H4 (cell line): Measurements from ENCODE around the gene GNA12. TPM values are rescaled to one million over a fixed set of nuclear protein-coding genes. Genes with fewer than 3 reads are reported as not detected.

Source experiments
- DNase-seq: peaks from one replicate; pipeline ENCODE4 v3.0.0-alpha.2; 2015; ENCODE audit warnings: low spot score
- total RNA-seq: library from RNA; depleted of rRNA; stranded (reverse); fragments of >200 nt; shearing (Covaris generic); gene quantifications from 2 replicates; pipeline ENCODE4 v1.2.3, GENCODE V29; 2014

Gene GNA12
- total RNA-seq, 1 experiment from 2014 or later, result 24.4 TPM

DNA sequence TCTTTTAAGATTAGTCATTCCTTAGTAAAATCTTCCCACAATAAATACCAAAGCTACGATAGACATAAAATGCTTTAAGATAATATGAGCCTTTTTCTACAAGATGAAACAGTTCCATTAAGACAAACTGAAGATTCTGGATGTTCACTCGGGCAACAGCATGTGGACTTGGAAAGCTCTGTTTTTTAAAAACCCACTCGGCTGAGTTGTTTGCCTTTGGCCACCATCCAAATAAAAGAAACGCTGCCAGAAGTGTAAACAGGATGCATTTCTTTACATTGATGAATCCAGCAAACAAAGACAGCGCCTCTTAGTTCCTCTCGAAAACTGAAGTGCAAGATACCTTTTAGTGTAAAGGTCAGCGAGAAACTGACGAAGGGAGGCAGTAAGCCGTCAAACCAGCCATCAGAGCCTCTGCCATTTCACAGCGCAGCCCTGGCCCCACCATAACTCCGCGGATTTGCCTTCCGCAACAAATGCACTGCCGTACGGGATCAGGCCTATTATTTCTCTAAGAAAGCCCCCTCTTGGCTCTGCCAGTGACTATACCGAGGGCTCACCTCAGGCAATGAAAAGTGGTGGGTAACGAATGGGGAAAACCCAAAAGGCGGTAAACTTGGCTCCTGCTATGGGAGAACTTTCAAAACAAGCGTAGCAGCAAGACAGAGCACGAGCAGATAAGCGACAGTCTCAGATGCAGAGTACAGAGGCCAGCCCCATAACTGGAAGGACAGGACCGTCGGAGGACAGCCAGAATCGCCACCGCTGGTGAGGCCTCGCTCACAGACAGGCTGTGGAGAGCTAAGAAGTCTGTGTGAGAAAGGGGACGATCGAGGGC is 41.4 kb downstream of the GNA12 start:
- peak; percentile 69 for DNase-seq

GRCh38 chr7:2802101-2802500 is 42.0 kb downstream of the GNA12 start:
- no peak for DNase-seq

GRCh38 chr7:2800931-2801688 is 43.0 kb downstream of the GNA12 start:
- peak; percentile 86 for DNase-seq

DNA sequence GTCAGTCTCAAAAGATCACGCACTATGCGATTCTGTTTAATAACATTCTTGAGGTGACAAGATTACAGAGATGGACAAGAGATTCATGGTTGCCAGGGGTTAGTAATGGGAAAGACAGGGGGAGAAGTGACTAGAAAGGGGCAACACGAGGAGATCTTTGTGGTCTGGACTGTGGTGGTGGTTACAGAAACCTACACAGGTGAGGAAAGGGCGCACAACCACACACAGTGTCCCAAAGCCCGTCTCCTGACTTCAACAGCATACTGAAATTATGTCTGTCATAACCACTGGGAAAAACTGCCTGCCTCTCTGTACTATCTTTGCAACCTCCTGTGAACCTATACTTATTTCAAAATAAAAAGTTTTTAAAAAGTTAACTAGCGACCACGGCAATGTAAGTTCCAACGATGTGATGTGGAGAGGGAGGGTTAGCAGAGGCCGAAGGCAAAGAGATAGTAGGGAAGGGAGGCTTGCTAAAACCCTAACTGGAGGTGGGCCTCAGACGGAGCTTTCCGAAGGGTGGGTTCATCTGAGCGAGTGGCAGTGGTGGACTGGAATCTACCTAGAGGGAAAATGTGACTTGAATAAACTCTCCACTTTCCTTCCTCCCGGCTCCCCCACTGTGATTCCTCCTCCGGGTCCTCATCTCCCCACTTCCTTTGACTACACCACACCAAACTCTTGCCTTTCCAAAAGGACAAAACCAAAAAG is 43.7 kb downstream of the GNA12 start:
- DNase-seq, result no peak

- no peak for DNase-seq
These were observed 44.9 kb downstream of the GNA12 start for GRCh38 chr7:2799253-2799652.

- no peak for DNase-seq
These were observed 45.4 kb downstream of the GNA12 start for GRCh38 chr7:2798669-2799068.

DNA sequence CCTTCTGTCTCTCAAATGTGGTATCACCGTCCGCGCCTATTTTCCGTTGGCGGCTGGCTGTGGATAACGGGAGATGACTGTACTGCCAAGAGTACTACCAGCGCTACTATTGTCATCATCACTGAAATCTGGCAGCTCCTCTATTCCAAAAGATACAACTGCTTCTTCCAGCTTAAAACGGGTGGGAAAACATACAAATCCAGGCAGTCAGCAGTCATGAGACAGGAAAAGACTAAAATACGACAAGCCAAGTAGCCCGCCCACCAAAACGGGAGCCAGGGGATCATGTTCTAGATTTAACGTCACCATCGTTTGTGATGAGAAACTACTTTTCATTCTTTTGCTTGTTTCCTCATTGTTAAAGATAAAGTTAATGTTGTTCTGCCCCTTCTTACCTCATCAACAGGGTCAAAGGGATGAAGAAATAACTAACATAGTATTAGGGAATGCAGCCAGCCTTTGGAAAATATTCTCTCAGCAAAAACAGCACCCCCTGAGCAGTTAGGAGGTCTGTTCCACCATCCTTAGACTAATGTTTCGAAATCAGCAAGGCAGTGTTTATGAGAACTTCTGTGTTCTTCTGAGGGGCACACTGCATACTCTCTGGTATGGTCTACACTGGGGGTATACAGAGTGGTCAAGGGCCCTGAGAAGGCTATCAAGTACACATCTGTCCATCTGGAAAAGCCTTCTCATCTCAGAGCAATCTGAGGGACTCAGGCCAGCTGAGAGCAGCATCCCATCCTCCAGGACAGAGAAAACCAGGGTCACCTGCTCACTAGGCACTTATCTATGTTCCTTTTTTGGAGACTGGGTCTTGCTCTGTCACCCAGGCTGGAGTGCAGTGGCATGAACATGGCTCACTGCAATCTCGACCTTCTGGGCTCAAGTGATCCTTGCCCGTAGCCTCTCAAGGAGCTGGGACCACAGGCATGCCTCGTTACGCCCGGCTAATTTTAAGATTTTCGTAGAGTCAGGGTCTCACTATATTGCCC is 47.5 kb downstream of the GNA12 start:
- no peak for DNase-seq

GRCh38 chr7:2795906-2796305 is 48.2 kb downstream of the GNA12 start:
- no peak for DNase-seq

DNA sequence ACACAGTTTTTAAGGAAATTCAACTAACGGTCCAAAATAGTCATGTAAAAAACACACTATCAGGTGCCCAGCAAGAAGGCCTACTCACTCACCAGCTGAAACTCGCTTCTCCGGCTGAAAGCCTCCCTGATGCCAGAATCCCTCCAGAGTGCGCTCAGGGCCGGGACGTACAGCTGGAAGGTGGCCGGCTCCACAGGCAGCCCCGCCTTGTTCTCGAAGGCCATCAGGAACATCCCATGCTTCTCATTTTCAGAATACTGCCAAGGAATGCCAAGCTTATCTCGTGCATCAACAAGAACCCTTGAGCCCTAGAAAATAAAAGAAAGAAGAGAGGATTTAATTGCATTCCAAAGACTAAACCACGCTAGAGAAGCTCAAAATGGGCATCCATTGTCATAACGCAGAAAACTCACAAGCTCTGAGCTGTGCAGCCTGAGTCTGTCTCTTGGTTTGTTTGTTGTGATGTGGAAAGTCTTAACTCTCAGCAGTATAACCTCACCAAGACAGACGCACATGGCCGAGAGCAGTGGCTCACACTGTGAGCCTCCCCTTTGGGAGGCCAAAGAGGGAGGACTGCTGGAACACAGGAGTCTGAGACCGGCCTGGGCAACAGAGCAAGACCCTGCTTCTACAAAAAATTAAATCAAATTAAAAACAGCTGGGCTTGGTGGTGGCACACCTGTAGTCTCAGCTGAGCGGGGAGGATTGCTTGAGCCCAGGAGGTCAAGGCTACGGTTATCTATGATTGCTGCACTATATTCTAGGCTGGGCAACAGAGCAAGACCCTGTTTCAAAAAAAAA is 49.1 kb downstream of the GNA12 start:
- DNase-seq, result no peak

- no peak for DNase-seq
These were observed 51.1 kb downstream of the GNA12 start for GRCh38 chr7:2792856-2793487.

- DNase-seq, result no peak
These were observed 51.9 kb downstream of the GNA12 start for GRCh38 chr7:2792235-2792634.

- DNase-seq, result no peak
These were observed 52.7 kb downstream of the GNA12 start for GRCh38 chr7:2791390-2791789.

GRCh38 chr7:2787251-2787951 is 56.7 kb downstream of the GNA12 start:
- no peak for DNase-seq

- DNase-seq, result no peak
These were observed 57.4 kb downstream of the GNA12 start for GRCh38 chr7:2786607-2787116.

- no peak for DNase-seq
These were observed 59.0 kb downstream of the GNA12 start for GRCh38 chr7:2785071-2785500.

- DNase-seq, result no peak
These were observed 61.5 kb downstream of the GNA12 start for GRCh38 chr7:2782565-2782964.

- no peak for DNase-seq
These were observed 62.0 kb downstream of the GNA12 start for GRCh38 chr7:2782121-2782520.

DNA sequence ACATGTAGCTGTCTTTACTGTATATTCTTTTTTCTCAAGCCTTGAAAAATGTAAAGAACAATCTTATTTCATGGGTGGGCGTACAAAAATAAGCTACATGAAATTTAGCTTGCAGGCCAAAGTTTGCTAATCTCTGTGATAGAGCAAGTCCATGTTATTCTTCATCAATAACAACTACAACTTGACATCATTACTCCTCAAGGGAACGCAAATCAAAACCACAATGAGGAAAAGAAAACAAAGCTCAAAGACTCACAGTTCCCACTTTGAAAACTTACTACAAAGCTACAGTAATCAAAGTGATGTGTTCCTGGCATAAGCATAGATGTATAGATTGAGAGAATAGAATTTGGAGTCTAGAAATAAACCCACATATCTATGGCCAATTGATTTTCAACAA is 62.5 kb downstream of the GNA12 start:
- DNase-seq, result no peak

DNA sequence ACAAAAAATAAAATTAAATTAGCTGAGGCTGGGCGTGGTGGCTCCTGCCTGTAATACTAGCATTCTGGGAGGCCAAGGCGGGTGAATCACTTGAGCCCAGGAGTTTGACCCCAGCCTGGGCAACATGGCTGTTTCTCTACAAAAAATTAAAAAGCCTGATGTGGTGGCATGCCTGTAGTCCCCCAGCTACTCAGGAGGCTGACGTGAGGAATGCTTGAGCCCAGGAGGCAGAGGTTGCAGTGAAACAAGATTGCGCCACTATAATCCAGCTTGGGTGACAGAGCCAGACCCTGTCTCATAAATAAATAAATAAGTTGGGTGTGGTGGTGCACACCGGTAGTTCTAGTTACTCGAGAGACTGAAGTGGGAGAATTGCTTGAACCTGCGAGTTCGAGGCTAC is 65.1 kb downstream of the GNA12 start:
- no peak for DNase-seq
